Erythroblast (primary cell): Measurements from ENCODE around the gene AMHR2.

Experiments used
- GATA1 ChIP-seq: IDR thresholded peaks from 2 replicates; pipeline ENCODE4 v1.6.1; 2011; ENCODE audit warnings: low read depth, mild to moderate bottlenecking, control low read depth, low read length, moderate library complexity
- POLR2A ChIP-seq: IDR thresholded peaks from 2 replicates; pipeline ENCODE4 v1.6.1; 2011; ENCODE audit warnings: mild to moderate bottlenecking, low read length

GRCh38 chr12:53383258-53383657, 40.4 kb upstream of the AMHR2 start:
- no peak for TF ChIP-seq POLR2A
- no peak for TF ChIP-seq GATA1
